ENCODE data around the gene AIG1. TPM values are rescaled to one million over a fixed set of nuclear protein-coding genes. Genes with fewer than 3 reads are reported as not detected.

Gene AIG1
- total RNA-seq, 1 experiment from 2014 or later: 51.1 TPM

GRCh38 chr6:143059663-143060353 lies 881 bp upstream of the AIG1 start (continued):
- TF ChIP-seq, protein P1, sequence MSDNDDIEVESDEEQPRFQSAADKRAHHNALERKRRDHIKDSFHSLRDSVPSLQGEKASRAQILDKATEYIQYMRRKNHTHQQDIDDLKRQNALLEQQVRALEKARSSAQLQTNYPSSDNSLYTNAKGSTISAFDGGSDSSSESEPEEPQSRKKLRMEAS (IDR thresholded peaks at IDR 0.05): peak; percentile 21; the same call in 1 of the 2 replicates
- TF ChIP-seq ATF3 (IDR thresholded peaks at IDR 0.05): peak; percentile 35; the same call in 1 of the 2 replicates

DNA sequence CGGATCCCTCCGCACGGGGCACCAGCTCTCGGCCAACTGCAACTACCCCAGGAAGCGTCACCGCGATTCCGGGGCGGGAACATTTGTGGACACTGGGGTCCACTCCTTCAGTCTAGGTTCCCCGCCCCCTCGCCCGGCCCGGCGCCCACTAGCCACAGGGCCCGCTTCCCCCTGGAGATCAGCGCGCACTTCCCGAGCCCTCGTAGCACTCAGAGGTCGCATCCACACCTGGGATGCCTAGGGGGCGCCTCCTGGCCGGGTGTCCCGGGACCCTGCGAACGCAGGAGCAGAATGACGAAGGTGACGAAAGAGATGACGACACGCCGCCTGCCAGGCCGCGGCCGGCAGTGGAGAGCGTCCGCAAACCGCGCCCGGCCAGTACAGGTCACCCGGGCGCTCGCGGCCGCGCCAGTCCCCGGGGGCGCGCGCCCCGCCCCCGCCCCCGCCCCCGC lies 309 bp upstream of the AIG1 start:
- peaks cover 8 to 38% of the 10 kb centered on the region in 2 experiments; a peak in 3 of 4 replicates for H3K4me1 ChIP-seq (ENCODE audit: control insufficient read depth in 1 of 2, insufficient read depth in 2 of 2, low read length in 2 of 2)
- peak overlapping the region; percentile 80 for H3K27ac ChIP-seq (ENCODE audit: low read depth, low read length)
- H3K9me2 ChIP-seq (ENCODE audit: insufficient read depth): no peaks in the 10 kb centered on the region
- RAD21 ChIA-PET (ENCODE audit: low non-redundant PET in 1 of 2, low total read pairs in 2 of 2, uncharacterized antibody in 2 of 2, unreplicated experiment in 2 of 2): interaction anchor here in 1 of 2 experiments (0.7 kb wide), 1 partner anchor 89 kb away, joined by 3 read pairs; no protein-coding TSS in a partner anchor
- peak overlapping the region; percentile 71 for H3K9ac ChIP-seq (ENCODE audit: low read length)
- peak overlapping the region; percentile 85 for H3K4me2 ChIP-seq (ENCODE audit: low read length)
- no peaks in the 10 kb centered on the region for H3K36me3 ChIP-seq (ENCODE audit: control insufficient read depth in 1 of 2, insufficient read depth in 2 of 2, low read length in 2 of 2)
- H3K9me3 ChIP-seq (ENCODE audit: control insufficient read depth in 1 of 2, insufficient read depth in 1 of 2, low read depth in 1 of 2, low read length in 2 of 2): no peaks in the 10 kb centered on the region
- POLR2A ChIA-PET: no interaction called here
- BruUV-seq (replicated peaks): no TSS peak
- CTCF ChIA-PET: no interaction called here
- DNase-seq (ENCODE audit: low read depth, low spot score): peak; percentile 90
- peak overlapping the region; percentile 56 to 71 for H3K4me3 ChIP-seq (replicated peaks in 1 of 2; ENCODE audit: low read depth in 1 of 2, low read length in 2 of 2)
- H3K27me3 ChIP-seq (ENCODE audit: insufficient read depth, low read length): no peaks in the 10 kb centered on the region
- no peaks in the 10 kb centered on the region for H4K20me1 ChIP-seq (ENCODE audit: insufficient read depth)
- peak; percentile 89 for ATAC-seq
- 0 out of 2 replicates have a peak, but pooled peaks cover 8% of the 10 kb centered on the region for H3K79me2 ChIP-seq (ENCODE audit: insufficient read depth, low read length)
- intact Hi-C loops (cut with micrococcal nuclease): loop anchor here (2.0 kb wide), 1 partner anchor 114 kb away; no protein-coding TSS in a partner anchor
- H2AFZ ChIP-seq (ENCODE audit: low read depth, low read length, poor library complexity, severe bottlenecking): peak overlapping the region; percentile 84
- TF ChIP-seq FOSL1 (IDR thresholded peaks at IDR 0.05; ENCODE audit: low read depth) (no peak), POLR2AphosphoS5 (IDR thresholded peaks at IDR 0.05; ENCODE audit: low read depth, low read length) (peak; percentile 65), CTCF (IDR thresholded peaks at IDR 0.05 in 2 of 3, conservative IDR thresholded peaks at IDR 0.05 in 1 of 3; ENCODE audit: borderline replicate concordance in 1 of 3, insufficient read depth in 1 of 3, low read depth in 2 of 3, low read length in 2 of 3) (no peak), CEBPB (IDR thresholded peaks at IDR 0.05; ENCODE audit: low read depth) (0 out of 2 replicates have a peak, but pooled peaks have one; percentile 31), TCF7L2 (IDR thresholded peaks at IDR 0.05; ENCODE audit: borderline replicate concordance, extremely low read depth, insufficient read depth, insufficient read length) (no peak), JUND (IDR thresholded peaks at IDR 0.05) (no peak), CBX3 (IDR thresholded peaks at IDR 0.05; ENCODE audit: low read depth) (no peak; the same call in none of the 2 replicates), ELF1 (IDR thresholded peaks at IDR 0.05; ENCODE audit: borderline replicate concordance, low read depth) (no peak), RAD21 (IDR thresholded peaks at IDR 0.05; ENCODE audit: low read depth) (no peak), ATF3 (IDR thresholded peaks at IDR 0.05) (no peak)
- TF ChIP-seq, protein P1 (IDR thresholded peaks at IDR 0.05): no peak
- TF ChIP-seq, protein P2, sequence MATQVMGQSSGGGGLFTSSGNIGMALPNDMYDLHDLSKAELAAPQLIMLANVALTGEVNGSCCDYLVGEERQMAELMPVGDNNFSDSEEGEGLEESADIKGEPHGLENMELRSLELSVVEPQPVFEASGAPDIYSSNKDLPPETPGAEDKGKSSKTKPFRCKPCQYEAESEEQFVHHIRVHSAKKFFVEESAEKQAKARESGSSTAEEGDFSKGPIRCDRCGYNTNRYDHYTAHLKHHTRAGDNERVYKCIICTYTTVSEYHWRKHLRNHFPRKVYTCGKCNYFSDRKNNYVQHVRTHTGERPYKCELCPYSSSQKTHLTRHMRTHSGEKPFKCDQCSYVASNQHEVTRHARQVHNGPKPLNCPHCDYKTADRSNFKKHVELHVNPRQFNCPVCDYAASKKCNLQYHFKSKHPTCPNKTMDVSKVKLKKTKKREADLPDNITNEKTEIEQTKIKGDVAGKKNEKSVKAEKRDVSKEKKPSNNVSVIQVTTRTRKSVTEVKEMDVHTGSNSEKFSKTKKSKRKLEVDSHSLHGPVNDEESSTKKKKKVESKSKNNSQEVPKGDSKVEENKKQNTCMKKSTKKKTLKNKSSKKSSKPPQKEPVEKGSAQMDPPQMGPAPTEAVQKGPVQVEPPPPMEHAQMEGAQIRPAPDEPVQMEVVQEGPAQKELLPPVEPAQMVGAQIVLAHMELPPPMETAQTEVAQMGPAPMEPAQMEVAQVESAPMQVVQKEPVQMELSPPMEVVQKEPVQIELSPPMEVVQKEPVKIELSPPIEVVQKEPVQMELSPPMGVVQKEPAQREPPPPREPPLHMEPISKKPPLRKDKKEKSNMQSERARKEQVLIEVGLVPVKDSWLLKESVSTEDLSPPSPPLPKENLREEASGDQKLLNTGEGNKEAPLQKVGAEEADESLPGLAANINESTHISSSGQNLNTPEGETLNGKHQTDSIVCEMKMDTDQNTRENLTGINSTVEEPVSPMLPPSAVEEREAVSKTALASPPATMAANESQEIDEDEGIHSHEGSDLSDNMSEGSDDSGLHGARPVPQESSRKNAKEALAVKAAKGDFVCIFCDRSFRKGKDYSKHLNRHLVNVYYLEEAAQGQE (IDR thresholded peaks at IDR 0.05; ENCODE audit: low read depth): no peak
- TF ChIP-seq, protein P3, sequence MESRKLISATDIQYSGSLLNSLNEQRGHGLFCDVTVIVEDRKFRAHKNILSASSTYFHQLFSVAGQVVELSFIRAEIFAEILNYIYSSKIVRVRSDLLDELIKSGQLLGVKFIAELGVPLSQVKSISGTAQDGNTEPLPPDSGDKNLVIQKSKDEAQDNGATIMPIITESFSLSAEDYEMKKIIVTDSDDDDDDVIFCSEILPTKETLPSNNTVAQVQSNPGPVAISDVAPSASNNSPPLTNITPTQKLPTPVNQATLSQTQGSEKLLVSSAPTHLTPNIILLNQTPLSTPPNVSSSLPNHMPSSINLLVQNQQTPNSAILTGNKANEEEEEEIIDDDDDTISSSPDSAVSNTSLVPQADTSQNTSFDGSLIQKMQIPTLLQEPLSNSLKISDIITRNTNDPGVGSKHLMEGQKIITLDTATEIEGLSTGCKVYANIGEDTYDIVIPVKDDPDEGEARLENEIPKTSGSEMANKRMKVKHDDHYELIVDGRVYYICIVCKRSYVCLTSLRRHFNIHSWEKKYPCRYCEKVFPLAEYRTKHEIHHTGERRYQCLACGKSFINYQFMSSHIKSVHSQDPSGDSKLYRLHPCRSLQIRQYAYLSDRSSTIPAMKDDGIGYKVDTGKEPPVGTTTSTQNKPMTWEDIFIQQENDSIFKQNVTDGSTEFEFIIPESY (IDR thresholded peaks at IDR 0.05; ENCODE audit: extremely low read depth, insufficient replicate concordance, low read length): no peak
